HFFc6 (cell line): ENCODE data around the gene CLSTN1. TPM values are rescaled to one million over a fixed set of nuclear protein-coding genes. Genes with fewer than 3 reads are reported as not detected.

Experiments used
- DNase-seq: peaks from one replicate; pipeline ENCODE4 v3.0.0-alpha.2; 2018
- H3K27ac Mint-ChIP-seq: 2 replicates; pipeline ENCODE4 v1.8.0; 2020; ENCODE audit warnings: mild to moderate bottlenecking, mixed read lengths
- H3K27me3 Mint-ChIP-seq: 2 replicates; pipeline ENCODE4 v1.8.0; 2021; ENCODE audit warnings: mild to moderate bottlenecking, moderate library complexity, mixed read lengths; ENCODE audit not compliant: insufficient read depth
- H3K36me3 Mint-ChIP-seq: 2 replicates; pipeline ENCODE4 v1.8.0; 2021; ENCODE audit warnings: low read depth, mixed read lengths
- H3K4me1 Mint-ChIP-seq: 2 replicates; pipeline ENCODE4 v1.8.0; 2020; ENCODE audit warnings: low read depth, mixed read lengths
- H3K4me3 Mint-ChIP-seq: 2 replicates; pipeline ENCODE4 v1.8.0; 2020; ENCODE audit warnings: mild to moderate bottlenecking, moderate library complexity, mixed read lengths
- H3K9me3 Mint-ChIP-seq: 2 replicates; pipeline ENCODE4 v1.8.0; 2020; ENCODE audit warnings: mild to moderate bottlenecking, mixed read lengths
- CTCF ChIP-seq: fragments of 200-600 bp; sonication (generic); IDR thresholded peaks from 2 replicates; pipeline ENCODE4 v1.5.0; 2021; ENCODE audit warnings: antibody characterized with exemption, mild to moderate bottlenecking
- total RNA-seq, 6 experiments: library from RNA; stranded (reverse); fragmentation: NEBNext Ultra II Directional; extraction: Animal tissue kit (Norgen Biotek cat#: 25700); gene quantifications; 2 replicates in 1 of 6; 3 replicates in 5 of 6; pipeline ENCODE4 v1.2.3, GENCODE V29; 2021

The CLSTN1 gene
- total RNA-seq, 6 experiments from 2014 or later: 128 to 151 (median 137) TPM

GRCh38 chr1:9822490-9822889 is 1.3 kb downstream of the CLSTN1 start:
- H3K36me3 Mint-ChIP-seq: peaks cover 4% of the 10 kb centered on the region; the same call in 1 of the 2 replicates
- no peaks in the 10 kb centered on the region for H3K9me3 Mint-ChIP-seq
- no peak for DNase-seq
- peaks cover 2% of the 10 kb centered on the region for H3K27me3 Mint-ChIP-seq
- H3K4me1 Mint-ChIP-seq: peaks cover 42% of the 10 kb centered on the region
- H3K27ac Mint-ChIP-seq: peak overlapping the region; percentile 80
- H3K4me3 Mint-ChIP-seq: peak overlapping the region; percentile 98
- TF ChIP-seq CTCF: no peak

GRCh38 chr1:9821710-9822109 is 2.1 kb downstream of the CLSTN1 start:
- no peak for DNase-seq
- H3K27me3 Mint-ChIP-seq: peaks cover 2% of the 10 kb centered on the region
- H3K4me1 Mint-ChIP-seq: peaks cover 40% of the 10 kb centered on the region
- H3K27ac Mint-ChIP-seq: 0 out of 2 replicates have a peak overlapping the region, but pooled peaks have one; percentile 80
- no peak for TF ChIP-seq CTCF
- H3K36me3 Mint-ChIP-seq: peaks cover 4% of the 10 kb centered on the region; the same call in 1 of the 2 replicates
- H3K9me3 Mint-ChIP-seq: no peaks in the 10 kb centered on the region
- H3K4me3 Mint-ChIP-seq: peak overlapping the region; percentile 98

- Mint-ChIP-seq H3K27me3 (no peaks in the 10 kb centered on the region; the same call in 1 of the 2 replicates), H3K4me1 (peaks cover 37% of the 10 kb centered on the region), H3K4me3 (no peak overlapping the region; the same call in 1 of the 2 replicates), H3K36me3 (peaks cover 4% of the 10 kb centered on the region; the same call in 1 of the 2 replicates), H3K27ac (no peak overlapping the region; the same call in 1 of the 2 replicates), H3K9me3 (no peaks in the 10 kb centered on the region)
- TF ChIP-seq CTCF: no peak
- DNase-seq: no peak
Measured at GRCh38 chr1:9820521-9820920, 3.2 kb downstream of the CLSTN1 start.

- Mint-ChIP-seq H3K4me3 (no peak overlapping the region), H3K27ac (no peak overlapping the region), H3K9me3 (no peaks in the 10 kb centered on the region), H3K4me1 (peaks cover 29% of the 10 kb centered on the region), H3K27me3 (no peaks in the 10 kb centered on the region; the same call in 1 of the 2 replicates), H3K36me3 (peaks cover 2% of the 10 kb centered on the region; the same call in 1 of the 2 replicates)
- TF ChIP-seq CTCF: no peak
- no peak for DNase-seq
Measured at GRCh38 chr1:9817734-9818133, 6.0 kb downstream of the CLSTN1 start.

- Mint-ChIP-seq H3K27ac (no peak overlapping the region), H3K4me1 (peaks cover 17% of the 10 kb centered on the region)
Measured at GRCh38 chr1:9816199-9816598, 7.6 kb downstream of the CLSTN1 start.

More at GRCh38 chr1:9816199-9816598, 7.6 kb downstream of the CLSTN1 start:
- no peaks in the 10 kb centered on the region for H3K9me3 Mint-ChIP-seq
- no peaks in the 10 kb centered on the region; the same call in 1 of the 2 replicates for H3K27me3 Mint-ChIP-seq
- H3K36me3 Mint-ChIP-seq: no peaks in the 10 kb centered on the region; the same call in 1 of the 2 replicates
- H3K4me3 Mint-ChIP-seq: no peak overlapping the region
- DNase-seq: no peak
- TF ChIP-seq CTCF: no peak
